Fibroblast of mammary gland (primary cell): ENCODE measurements around the gene ELOVL1.

Experiments
- DNase-seq: peaks from one replicate; pipeline ENCODE4 v3.0.0-alpha.2; 2010; ENCODE audit warnings: low read depth
- H3K4me3 ChIP-seq: 2 replicates; pipeline ENCODE4 v1.5.1; 2011; ENCODE audit warnings: low read depth, mild to moderate bottlenecking, low read length, moderate library complexity; ENCODE audit not compliant: control insufficient read depth
- CTCF ChIP-seq: conservative IDR thresholded peaks from 2 replicates; pipeline ENCODE4 v1.5.1; 2011; ENCODE audit warnings: low read depth, low read length, inconsistent platforms; ENCODE audit not compliant: control insufficient read depth, insufficient read depth

The ELOVL1 gene

GRCh38 chr1:43381612-43382011 is 13.8 kb upstream of the ELOVL1 start:
- TF ChIP-seq CTCF, result no peak
- H3K4me3 ChIP-seq, result no peak overlapping the region
- no peak for DNase-seq

GRCh38 chr1:43379476-43379875 is 11.7 kb upstream of the ELOVL1 start:
- TF ChIP-seq CTCF, result no peak
- H3K4me3 ChIP-seq, result no peak overlapping the region
- no peak for DNase-seq

GRCh38 chr1:43377831-43378230 is 10.0 kb upstream of the ELOVL1 start:
- TF ChIP-seq CTCF, result no peak
- no peak for DNase-seq
- H3K4me3 ChIP-seq, result no peak overlapping the region

- no peak for DNase-seq
- H3K4me3 ChIP-seq, result no peak overlapping the region
- TF ChIP-seq CTCF, result no peak
These were observed 9.0 kb upstream of the ELOVL1 start for GRCh38 chr1:43376723-43377235.

GRCh38 chr1:43373066-43373940 is 5.5 kb upstream of the ELOVL1 start:
- no peak for TF ChIP-seq CTCF
- peak; percentile 90 for DNase-seq
- H3K4me3 ChIP-seq, result no peak overlapping the region

GRCh38 chr1:43372172-43372571 is 4.4 kb upstream of the ELOVL1 start:
- H3K4me3 ChIP-seq, result no peak overlapping the region
- no peak for DNase-seq
- no peak for TF ChIP-seq CTCF
